Ovary (tissue), 3 donors: Measurements from ENCODE around the gene TNNC1.

Experiments
- CTCF ChIP-seq, 3 donors: fragments of 450-650 bp in 2 of 3; fragments of 200-600 bp in 1 of 3; IDR thresholded peaks; one replicate each; pipeline versions ENCODE4 v1.5.1 to v1.8.0; 2016 to 2022; ENCODE audit warnings: antibody characterized with exemption in 3 of 3, mild to moderate bottlenecking in 1 of 3
- EP300 ChIP-seq: sonication (generic); formaldehyde crosslinking; IDR thresholded peaks from one replicate; pipeline ENCODE4 v1.6.1; 2017; ENCODE audit warnings: antibody characterized with exemption
- POLR2A ChIP-seq: fragments of 450-650 bp; IDR thresholded peaks from one replicate; pipeline ENCODE4 v1.6.1; 2017; ENCODE audit warnings: antibody characterized with exemption, mild to moderate bottlenecking, moderate library complexity
- donor health status: DM: no; HTN: no; CAD: no.

- TF ChIP-seq EP300 (no peak), CTCF (IDR thresholded peaks at IDR 0.05) (no peak), POLR2A (no peak)
Measured at GRCh38 chr3:52453496-52454249, at the start of gene TNNC1.
